NT2/D1 (cell line): ENCODE data around the gene RASL11A.
"Not testable (repeated sequence)": the region's sequence is repeated elsewhere in the genome, so short reads cannot be mapped to it uniquely, and the experiment has no call there.

Source experiments
- DNase-seq: peaks from one replicate; pipeline ENCODE4 v3.0.0-alpha.2; 2011; ENCODE audit warnings: low read depth, low spot score
- H3K27me3 ChIP-seq: 2 replicates; pipeline ENCODE4 v1.6.0; 2011; ENCODE audit warnings: mild to moderate bottlenecking; ENCODE audit not compliant: insufficient read length, insufficient read depth
- H3K36me3 ChIP-seq: 2 replicates; pipeline ENCODE4 v1.6.1; 2011; ENCODE audit warnings: mild to moderate bottlenecking, low read length, mixed read lengths; ENCODE audit not compliant: insufficient read depth, insufficient read length
- H3K4me1 ChIP-seq: 2 replicates; pipeline ENCODE4 v1.5.1; 2011; ENCODE audit not compliant: insufficient read depth, insufficient read length
- H3K4me3 ChIP-seq: 2 replicates; pipeline ENCODE4 v1.5.1; 2011; ENCODE audit warnings: low read depth; ENCODE audit not compliant: insufficient read length
- H3K9ac ChIP-seq: 2 replicates; pipeline ENCODE4 v1.6.0; 2011; ENCODE audit warnings: low read depth; ENCODE audit not compliant: insufficient read length
- H3K9me3 ChIP-seq: 2 replicates; pipeline ENCODE4 v1.5.1; 2011; ENCODE audit warnings: mild to moderate bottlenecking, low read length; ENCODE audit not compliant: insufficient read depth
- SUZ12 ChIP-seq: IDR thresholded peaks from 2 replicates; pipeline ENCODE4 v1.6.1; 2011; ENCODE audit not compliant: insufficient read length, insufficient read depth; ENCODE audit errors: extremely low read depth
- YY1 ChIP-seq: IDR thresholded peaks from 2 replicates; pipeline ENCODE4 v1.6.1; 2011; ENCODE audit not compliant: insufficient read length, insufficient read depth
- ZNF274 ChIP-seq: IDR thresholded peaks from 2 replicates; pipeline ENCODE4 v1.6.1; 2011; ENCODE audit warnings: mild to moderate bottlenecking, low read depth, low read length

The RASL11A gene

GRCh38 chr13:27293076-27293691, 22.6 kb downstream of the RASL11A start:
- Histone ChIP-seq H3K9me3 (no peaks in the 10 kb centered on the region), H3K4me3 (no peak overlapping the region), H3K27me3 (no peaks in the 10 kb centered on the region), H3K4me1 (no peaks in the 10 kb centered on the region), H3K9ac (no peak overlapping the region), H3K36me3 (no peaks in the 10 kb centered on the region)
- no peak for DNase-seq
- TF ChIP-seq SUZ12 (no peak), ZNF274 (no peak), YY1 (no peak)

GRCh38 chr13:27293873-27294515, 23.4 kb downstream of the RASL11A start:
- TF ChIP-seq ZNF274: no peak
- TF ChIP-seq SUZ12: no peak
- Histone ChIP-seq H3K9me3 (no peaks in the 10 kb centered on the region), H3K9ac (no peak overlapping the region), H3K27me3 (no peaks in the 10 kb centered on the region), H3K4me1 (no peaks in the 10 kb centered on the region), H3K36me3 (no peaks in the 10 kb centered on the region), H3K4me3 (no peak overlapping the region)
- DNase-seq: no peak

DNA sequence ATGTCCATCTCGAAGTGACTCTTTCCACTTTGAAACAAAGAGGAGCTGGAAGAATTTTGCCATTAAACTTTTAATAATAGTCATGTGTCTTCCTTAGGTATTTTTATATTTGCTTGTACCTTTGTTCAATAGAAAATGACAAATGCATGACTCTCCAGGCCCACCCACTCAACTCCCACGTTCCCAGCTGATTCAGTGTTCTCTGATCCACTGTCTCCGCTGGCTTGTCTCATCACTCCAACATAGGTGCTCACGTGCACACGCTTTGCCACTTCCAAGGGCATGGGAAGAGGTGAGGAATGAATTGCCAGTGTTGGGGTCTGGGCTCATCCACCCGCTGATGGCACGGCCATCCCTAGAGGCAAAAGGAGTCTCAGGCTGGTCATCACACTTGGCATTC, 24.5 kb downstream of the RASL11A start:
- TF ChIP-seq SUZ12: no peak
- no peak for TF ChIP-seq YY1
- no peak for TF ChIP-seq ZNF274
- no peaks in the 10 kb centered on the region for H3K4me1 ChIP-seq
- H3K36me3 ChIP-seq: no peaks in the 10 kb centered on the region
- H3K9ac ChIP-seq: no peak overlapping the region
- no peak overlapping the region for H3K4me3 ChIP-seq
- no peaks in the 10 kb centered on the region for H3K9me3 ChIP-seq
- no peak for DNase-seq
- no peaks in the 10 kb centered on the region for H3K27me3 ChIP-seq

DNA sequence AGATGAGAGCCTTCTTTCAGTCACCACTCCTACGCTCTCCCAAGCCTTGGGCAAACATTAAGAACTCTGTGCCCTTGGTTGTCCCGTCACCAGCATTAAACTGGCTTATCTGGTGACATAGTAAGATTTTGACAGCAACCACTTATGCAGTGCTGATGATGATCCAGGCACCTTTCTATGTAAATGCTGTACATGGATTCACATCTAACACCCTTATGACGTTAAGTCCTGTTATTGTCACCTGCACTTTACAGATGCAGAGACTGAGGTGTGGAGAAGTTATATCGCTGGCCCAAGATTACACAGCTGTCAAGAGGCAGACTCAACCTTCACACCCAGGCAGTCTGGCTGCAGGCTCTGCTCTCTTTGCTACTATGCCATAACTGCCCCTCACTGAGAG, 25.0 kb downstream of the RASL11A start:
- Histone ChIP-seq H3K27me3 (no peaks in the 10 kb centered on the region), H3K9me3 (no peaks in the 10 kb centered on the region), H3K4me1 (no peaks in the 10 kb centered on the region), H3K9ac (no peak overlapping the region), H3K36me3 (no peaks in the 10 kb centered on the region), H3K4me3 (no peak overlapping the region)
- DNase-seq: no peak
- TF ChIP-seq SUZ12 (no peak), ZNF274 (no peak)

GRCh38 chr13:27296496-27296895, 25.9 kb downstream of the RASL11A start:
- H3K4me3 ChIP-seq: no peak overlapping the region
- no peaks in the 10 kb centered on the region for H3K9me3 ChIP-seq
- no peak overlapping the region for H3K9ac ChIP-seq
- H3K4me1 ChIP-seq: no peaks in the 10 kb centered on the region
- TF ChIP-seq SUZ12 (no peak), YY1 (no peak), ZNF274 (no peak)
- H3K36me3 ChIP-seq: no peaks in the 10 kb centered on the region
- no peak for DNase-seq
- no peaks in the 10 kb centered on the region for H3K27me3 ChIP-seq

DNA sequence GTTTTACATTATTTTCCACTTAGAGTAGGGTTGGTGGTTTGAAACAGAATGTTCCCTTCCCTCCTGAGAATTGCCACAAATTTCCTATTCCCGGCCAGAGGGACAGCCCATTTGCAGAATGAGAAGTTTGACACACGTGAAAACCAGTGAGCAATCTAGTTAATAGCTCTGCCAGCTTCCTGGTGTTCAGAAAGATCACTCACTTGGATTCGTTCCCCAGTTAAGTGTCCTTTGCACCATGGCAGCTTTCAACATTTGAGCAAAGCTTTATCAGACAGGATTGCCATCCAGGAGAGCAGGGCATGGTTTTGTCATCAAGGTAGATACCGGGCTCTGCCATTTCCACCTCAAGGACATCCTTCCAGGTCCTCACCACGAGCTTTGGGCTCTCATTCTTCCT, 28.2 kb downstream of the RASL11A start:
- Histone ChIP-seq H3K4me3 (no peak overlapping the region), H3K36me3 (no peaks in the 10 kb centered on the region), H3K27me3 (no peaks in the 10 kb centered on the region), H3K9me3 (no peaks in the 10 kb centered on the region), H3K4me1 (no peaks in the 10 kb centered on the region), H3K9ac (no peak overlapping the region)
- no peak for TF ChIP-seq YY1
- TF ChIP-seq SUZ12: no peak
- no peak for TF ChIP-seq ZNF274
- DNase-seq: no peak

DNA sequence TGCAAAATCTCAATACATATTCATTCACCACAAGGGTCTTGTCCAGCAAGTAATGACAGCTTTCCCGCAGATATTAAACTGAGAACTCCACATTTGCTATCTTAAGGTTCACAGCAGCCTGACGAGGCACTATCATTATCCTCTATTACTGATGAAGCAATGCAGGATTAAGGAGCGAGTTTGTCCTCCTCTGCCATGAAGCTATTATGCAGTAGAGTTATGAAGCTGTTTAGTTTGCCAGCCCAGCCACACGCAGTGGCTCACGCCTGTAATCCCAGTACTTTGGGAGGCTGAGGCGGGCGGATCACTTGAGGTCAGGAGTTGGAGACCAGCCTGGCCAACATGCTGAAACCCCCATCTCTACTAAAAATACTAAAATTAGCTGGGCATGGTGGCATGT, 29.8 kb downstream of the RASL11A start:
- H3K36me3 ChIP-seq, H3K27me3 ChIP-seq, H3K9me3 ChIP-seq, H3K4me3 ChIP-seq, DNase-seq, H3K4me1 ChIP-seq, H3K9ac ChIP-seq: not testable (repeated sequence)
